Limb (tissue), 2 donors: ENCODE data around the gene VEZF1.

Experiments used
- DNase-seq, 2 donors: peaks; one replicate each; pipeline ENCODE4 v3.0.0-alpha.2; 2016; ENCODE audit errors: extremely low spot score in 2 of 2

VEZF1 gene

DNA sequence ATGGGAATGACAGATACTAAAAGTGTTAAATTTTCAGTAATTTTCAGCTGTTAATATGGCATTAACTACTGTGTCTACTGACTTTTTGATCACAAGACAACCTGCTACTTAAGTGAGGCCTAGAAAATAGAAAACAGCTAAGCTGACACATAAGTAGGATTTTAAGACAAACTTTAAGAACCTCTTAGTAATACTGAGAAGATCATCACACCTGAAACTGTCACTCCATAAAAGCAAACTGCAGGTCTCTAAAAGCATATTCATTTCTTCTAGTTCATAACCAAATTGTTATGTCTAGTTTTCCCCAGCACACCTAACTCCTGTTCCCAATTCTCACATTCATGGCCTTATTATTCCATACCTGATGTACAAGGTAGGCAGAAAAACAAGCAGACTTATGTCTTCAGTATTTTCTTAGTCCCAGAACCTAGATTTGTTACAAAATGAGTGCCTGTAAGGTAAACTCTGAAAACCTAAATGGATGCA lies 11.0 kb upstream of the VEZF1 start:
- DNase-seq: no peak

DNA sequence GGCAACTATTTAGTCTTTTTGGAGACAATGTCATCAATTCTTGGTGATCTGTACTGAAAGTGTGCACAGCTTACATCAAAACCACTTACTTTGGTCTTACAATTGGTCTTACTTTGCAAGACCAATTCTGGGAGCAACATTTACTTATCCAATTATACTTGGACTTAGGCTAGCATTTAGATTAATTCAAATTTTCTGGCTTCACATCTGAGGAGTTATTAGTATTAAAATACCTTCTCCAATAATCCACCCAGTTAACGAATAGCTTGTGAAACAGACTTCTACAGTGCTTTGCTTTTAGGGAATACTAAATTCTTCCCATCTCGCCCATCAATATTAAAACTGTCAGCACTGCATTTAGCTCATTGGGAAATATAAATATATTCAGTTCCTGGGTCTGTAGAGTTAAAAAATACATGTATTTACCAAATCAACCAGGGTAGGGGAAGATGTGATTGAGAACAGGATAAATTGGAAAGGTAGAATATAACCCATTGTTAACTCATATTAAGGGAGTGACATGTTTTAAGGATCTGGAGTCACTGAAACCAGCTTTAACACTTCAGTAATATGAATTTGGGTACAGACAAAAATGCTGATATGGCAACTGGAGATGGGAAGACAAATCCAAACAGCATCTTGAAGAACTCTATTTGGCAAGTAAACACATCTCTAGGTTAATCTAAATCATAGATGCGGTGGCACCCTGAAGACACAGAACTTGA lies 9.2 kb upstream of the VEZF1 start:
- DNase-seq: no peak

DNA sequence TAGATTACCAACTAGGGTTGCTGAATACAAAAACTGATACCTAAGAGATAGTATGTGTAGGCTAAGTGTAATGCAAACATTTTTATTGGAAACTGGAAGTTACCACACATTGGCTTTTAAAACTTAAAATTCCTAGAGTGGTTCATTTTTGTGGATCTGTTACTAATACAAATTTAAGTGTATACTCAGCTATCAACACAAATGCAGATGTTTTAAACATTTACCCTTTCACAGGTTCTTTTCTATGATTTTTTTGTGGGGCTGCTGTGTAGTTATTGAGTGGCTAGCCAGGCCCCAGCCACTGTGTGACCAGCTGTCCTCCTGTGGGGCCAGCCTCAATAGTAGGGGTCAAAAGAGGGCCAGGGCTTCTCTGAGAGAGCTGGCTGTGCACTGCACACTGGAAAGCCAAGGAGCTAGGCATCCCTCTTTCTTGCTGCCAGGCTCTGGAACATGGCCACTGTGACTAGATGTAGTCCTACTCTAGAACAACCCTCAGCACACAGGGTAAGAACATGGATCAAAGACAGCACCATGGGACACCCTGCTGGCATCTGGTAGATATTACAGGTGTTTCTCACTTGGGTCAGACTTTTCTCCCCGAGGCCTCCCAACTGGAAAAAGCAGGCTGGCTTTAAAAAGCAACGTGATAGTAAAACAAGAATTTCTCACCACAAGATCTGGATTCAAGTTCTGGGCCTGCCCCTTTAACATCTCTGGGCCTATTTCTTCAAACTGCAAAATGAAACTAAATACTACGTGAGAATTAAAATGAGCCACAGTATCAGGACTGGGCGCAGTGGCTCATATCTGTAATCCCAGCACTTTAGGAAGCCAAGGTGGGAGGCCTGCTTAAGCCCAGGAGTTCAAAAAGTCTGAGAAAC lies 7.3 kb upstream of the VEZF1 start:
- DNase-seq: peak; percentile 68 to 74

DNA sequence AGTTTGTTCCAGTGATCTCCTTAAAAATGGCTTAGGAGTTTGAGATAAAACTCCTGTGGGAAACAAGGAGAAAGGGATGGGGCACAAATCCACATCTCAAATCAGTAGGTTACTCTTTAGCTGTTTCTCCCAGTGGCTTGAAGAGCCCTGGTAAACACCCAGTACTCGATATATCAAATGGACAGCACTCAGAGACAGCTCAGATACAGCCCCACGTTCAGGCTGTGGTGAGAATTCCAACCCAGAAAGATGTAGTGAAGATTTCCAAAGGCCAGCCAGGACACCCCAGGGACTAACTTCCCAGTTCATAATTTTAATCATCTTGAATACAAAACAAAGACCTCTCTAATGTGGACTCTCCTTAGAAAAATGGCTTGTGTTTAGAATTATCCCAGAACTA lies 6.4 kb upstream of the VEZF1 start:
- no peak for DNase-seq

DNA sequence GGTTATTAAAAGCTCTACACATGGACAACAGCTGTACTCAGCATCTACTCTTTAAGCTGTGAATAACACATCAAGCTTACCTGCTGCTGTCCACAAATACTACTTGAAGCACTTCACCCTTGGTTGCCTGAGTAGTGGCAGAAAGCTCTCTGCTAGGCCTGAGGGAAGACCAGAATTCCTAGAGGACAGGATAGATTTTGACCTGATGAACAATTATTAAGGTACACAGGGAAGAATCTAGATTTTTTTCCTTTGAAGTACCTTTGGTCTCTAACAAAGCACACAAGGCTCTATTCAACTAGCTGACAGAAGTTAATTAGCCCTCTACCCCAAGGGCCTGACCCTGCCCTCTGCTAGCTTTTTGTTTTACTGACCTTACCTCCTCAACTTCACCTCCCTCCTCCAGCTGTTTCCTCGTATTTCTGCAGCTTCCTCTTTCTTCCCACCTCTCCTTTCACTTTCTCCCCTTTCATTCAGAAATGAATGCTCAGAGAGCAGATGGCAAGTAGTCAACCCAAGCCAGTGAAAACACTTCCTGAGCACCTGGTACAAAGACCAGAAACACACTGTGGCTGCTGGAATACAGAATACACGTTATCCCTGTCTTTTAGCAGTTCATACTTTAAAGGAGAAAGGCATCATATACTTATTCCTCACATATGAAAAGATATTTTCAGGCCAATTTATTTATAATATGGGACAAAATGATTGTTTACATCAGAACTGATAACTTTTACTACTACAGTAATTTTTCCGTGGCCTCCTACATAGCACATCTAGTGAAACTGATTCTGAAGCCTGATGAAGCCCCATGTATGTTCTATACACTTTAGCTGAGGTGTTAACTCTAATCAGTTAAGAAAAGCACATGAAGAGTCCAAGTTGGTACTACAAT lies 5.7 kb upstream of the VEZF1 start:
- DNase-seq: no peak

DNA sequence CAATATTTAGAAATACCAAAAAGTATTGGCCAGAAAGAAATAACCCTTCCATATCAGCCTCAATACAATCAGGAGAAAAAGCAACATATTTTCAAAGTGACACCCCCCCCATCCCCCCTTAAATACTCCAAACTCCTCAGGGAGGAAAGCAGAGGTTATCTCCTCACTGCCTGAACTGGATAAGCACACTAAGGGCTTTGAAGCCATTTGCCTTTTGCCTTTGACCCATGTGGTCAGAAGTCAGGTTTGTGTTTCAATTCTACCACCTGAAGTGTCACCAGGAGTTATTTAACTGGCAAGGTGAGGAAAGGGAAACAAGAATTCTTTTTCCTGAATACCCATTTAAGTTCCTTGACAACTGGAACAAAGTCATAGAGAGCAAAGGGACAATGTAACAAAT lies 3.5 kb upstream of the VEZF1 start:
- no peak for DNase-seq

DNA sequence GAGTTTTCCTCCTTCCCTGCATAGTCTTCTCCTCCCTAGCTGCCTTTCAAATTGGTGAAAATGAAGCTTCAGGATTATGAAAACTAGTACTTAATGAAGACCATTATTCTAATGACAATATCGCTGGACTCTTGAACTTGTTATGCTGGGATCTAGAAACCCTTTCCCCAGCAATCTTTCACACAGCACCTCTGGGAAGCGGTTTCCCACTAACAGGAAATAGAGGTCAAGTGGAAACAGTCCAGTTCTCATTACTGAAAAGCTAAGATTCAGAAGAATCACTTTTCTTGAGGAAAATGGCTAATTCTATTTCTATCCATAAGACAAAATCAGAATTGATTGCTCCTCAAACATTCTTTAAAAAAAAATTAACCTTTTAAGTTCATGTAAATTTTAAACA lies 2.0 kb upstream of the VEZF1 start:
- DNase-seq: no peak

DNA sequence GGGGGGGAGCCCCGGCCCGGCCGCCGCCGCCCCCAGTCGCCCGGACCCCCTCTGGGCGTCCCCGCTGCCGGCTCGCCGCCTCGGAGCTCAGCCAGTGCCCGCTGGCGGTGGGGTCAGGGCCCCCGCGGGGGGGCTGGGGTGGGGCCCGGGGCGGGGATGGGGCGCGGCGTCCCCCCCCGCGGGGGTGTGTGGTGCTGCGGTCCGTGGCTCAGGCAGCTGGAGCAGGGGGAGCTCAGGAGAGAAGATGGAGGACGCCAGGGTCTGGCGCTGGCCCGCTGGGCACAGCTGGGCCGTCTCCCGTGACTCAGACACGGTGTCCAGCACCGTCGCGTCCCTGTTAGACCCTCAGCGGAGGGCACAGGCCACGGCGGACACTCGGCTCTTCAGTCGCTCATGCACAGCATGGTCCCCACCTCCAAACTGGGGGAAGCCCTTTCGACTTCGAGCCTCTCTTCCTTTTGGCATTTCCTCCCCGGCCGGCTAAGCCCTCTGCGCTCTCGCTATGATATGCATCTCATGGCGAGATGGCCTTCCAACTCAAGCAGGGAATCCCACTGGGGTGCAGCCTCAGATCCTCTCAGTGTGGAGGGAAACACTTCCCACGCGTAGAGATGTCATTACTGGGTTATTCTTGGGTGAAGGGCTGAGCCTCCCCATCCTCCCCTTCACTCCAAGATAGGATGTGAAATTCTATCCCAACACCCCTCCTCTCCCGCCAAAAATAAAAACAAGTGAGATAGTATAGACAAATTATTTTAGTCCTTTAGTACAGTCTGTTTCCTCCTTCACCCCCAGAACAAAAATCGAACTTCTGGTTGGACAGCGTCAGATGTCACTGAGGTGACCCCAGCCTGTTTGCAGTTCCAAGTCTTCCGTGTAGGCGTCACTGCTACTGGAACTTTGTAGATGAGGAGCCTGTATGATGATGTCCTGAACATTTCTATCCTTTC lies 522 bp upstream of the VEZF1 start:
- DNase-seq: peak; percentile 81 to 87

DNA sequence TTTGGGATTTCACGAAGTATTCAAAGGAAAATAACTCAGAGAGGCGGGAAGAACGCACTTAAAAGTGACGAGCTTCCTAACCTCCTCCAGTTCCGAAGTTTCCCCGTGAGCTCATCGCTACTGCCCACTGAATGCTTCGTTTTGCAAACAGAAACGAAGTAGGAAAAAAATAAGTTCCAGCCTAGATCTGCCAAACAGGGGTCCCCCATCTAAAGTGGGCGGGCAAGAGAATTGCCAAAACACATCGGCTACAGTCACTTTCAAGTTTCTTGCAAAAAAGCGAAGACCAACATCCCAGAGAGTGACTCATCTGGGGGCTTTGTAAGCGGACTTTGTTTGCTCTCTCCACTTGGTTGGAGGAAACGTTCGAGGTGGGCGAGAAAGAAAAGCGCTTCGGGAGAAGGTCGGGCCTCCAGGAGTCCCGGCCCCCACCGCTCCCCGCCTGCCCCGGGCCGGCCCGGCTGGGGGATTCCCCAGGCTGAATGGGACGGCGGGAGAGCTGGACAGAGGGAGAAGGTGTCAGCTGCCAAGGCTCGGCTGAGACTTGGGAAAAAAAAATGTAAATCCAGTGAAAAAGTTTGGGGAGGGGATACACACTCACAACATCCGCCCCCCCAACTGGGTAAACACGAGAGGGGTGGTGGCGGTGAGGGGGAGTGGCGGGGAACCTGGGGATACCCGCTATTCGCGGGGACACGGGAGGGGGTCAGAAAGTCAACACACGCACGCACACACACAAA lies 1.0 kb downstream of the VEZF1 start:
- peak; percentile 58 to 72 for DNase-seq

DNA sequence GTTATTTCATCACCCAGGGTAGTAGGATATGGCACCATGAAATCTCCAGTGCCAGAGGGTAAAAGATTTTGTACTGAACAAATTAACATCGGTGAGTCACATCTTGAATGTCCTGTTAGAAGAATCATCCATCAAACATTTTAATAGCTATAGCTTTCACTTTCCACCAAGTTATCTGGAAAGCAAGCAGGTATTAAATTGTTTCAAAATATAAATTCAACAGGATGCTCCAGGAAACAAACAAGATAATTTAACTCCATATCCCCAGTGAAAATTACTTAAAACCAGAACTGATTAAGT lies 2.4 kb downstream of the VEZF1 start:
- DNase-seq: no peak

DNA sequence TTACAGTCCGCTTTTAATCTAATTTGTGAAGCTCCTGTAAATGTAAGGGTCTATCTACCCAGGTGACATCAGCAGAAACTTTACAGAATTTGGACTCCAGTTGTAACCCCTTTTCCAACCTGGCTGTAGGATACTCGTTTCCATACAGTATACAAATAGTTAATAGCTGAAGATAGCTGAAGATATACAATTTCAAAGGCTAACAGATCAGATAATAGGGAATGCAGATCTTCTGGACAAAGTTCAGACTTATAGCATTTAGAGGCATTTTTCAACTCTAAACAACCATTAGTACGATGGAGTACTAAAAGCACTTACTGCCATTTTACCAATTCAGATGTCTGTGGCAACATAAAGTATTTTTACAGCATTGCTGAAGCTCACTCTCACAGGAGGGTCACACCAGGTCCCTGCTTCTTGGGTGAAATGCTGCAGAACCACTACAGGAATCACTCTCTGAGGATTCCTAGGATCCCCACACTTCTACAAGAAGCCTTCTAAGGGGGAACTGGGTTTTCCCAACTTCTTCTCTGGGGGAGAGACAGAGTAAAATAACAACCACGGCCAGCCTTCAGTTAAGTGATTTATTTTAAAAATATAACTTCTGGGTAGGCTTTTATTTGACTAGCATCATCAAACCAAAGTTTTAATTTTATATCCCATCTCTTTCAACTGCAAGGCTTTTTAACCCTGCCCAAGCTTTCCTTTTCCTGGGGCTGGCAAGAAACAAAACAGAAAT lies 2.9 kb downstream of the VEZF1 start:
- no peak for DNase-seq

DNA sequence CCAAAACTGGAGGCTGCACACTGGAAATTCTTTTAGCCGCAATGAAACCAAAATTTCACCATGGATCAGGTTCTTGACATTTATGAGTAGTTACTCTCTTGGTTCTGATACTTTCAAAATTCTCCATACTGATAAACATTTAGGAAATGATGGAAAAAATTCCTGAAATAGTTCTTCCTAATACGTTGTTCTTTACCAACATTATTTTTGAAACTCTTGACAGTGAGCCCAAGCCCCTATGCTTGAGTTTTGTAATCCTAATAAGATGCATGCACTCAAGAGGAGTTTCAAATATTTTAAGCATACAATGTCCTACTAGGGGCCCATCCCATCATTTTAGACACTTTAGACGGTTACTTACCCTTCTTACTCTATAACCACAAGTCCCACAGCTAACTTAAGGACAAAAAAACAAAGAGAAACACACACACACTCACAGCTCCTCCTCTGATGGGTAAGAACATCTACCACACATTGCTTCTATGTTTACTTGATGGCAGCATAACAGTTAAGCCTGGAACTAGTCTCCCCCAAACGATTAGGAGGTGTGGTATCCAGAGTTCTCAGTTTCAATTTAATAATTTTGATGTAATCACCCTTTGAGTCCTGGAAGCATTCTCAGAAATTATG lies 3.7 kb downstream of the VEZF1 start:
- DNase-seq: no peak

DNA sequence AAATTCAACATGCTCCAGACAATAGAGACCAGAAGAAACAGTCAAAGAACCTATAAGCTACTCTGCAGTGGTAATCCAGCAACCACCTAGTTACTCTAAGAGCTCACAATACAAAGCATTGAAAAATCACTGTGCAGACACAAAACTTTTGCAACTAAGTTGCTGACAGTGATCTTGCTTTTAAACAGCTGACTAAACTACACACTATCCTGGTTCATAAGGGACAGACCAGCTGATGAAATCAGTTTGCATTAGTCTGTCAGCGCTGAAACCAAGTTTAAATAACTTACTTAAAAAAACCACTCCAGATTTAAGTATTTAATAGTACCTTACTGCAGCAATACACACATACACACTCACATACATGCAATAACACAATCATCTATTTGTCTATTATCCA lies 4.6 kb downstream of the VEZF1 start:
- DNase-seq: no peak

DNA sequence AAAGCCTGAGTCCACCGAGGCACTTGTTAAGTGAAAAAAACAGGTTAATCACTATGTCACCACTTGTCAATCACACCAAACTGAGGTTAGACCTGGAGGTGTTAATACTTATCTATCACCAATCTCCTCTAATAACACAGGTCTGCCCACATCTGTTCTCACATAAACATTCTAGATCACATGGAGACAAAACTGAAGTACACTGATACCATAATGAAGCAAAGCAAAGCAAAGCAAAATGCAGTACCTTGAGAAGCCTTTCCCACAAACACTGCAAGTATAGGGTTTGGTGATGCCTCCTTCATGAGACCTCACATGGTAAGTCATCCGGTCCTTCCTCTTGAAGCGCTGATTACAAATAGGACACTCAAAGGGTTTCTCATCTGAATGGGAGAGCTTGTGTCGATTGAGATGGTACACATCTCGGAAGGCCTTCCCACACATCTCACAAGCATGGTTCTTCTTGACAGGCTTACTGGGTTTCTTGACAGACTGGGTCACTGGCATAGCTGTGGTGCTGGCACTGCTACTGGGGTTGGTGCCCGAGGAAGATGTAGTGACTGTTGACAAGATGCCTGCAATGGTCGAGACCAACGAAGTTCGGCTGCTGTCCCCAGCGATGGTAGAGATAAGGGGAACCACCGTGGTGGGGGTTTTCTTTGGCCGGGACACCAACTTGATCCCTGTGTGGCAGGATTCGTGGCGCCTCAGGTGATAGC lies 5.4 kb downstream of the VEZF1 start:
- DNase-seq: no peak

DNA sequence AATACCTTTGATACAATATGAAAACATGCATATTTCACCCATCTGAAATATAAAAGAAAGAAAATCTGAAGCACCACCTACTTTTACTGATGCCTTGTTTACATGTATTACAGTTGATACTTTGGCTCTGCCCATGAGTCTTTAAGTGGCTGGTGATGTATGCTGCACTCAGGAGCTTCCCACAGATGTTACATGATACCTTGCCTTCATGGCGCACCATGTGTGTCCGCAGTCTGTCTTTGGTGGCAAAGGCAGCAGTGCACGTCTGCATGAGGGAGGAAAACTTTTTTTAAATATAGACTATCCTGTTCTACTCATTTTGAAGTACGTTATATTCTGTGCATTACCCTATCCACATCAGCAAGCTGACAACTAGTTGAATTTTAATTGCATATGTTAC lies 7.5 kb downstream of the VEZF1 start:
- DNase-seq: no peak

DNA sequence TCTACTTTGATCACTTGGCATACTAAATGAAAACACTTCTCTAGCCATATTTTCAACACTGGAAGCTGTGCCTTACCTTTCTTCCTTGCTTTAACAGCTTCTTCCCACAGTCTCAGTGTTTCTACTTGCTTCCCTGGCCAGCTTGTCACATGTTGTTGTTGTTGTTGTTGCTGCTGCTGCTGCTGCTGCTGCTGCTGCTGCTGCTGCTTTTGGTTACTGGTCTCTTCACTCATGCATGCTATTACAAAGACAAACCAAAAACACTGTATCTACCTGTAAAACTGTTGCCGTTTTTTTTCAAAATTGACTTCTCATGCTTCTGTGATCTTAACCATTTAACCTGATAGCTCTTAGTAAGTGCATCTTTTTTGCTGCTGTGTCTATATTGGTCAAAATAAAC lies 9.0 kb downstream of the VEZF1 start:
- DNase-seq: no peak

DNA sequence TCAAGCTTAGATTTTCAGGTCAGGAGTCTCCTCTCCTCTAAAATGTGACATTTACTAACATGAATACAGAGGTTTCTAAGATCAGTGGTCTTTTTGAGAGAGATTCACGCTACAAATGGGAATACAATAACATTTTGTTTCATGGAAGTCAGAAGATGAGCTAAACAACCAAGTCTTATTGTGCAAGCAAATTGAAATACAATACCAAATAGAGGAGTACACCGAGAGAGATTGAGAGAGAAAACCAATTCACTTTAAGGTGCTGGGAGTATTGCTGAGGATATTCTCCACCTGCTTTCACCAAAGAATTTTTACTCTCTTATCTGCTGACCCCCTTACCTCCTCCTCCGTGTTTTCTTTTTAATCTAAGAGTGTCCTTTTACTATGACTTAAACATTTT lies 11.5 kb downstream of the VEZF1 start:
- DNase-seq: no peak

DNA sequence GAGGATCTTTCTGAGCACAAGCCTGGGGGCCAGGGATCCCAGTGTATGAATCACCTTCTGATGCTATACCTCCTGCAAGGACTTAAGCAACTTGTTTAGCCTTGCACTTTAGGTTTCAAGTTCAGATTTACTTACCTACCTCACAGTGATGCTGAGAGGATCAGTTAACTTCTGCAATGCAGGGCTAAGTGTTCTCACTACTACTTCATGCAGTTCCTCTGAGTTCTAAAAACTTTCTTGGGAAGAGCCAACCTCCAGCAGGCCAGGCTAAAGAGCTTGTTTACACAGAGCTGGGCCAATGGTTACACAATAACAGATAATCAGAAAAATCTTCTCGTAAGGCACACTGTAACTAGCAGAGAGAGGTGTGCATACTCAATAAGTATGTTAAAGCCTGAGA lies 13.0 kb downstream of the VEZF1 start:
- DNase-seq: no peak
